HepG2 (cell line): Measurements from ENCODE around the gene HEPACAM. TPM values are rescaled to one million over a fixed set of nuclear protein-coding genes. Genes with fewer than 3 reads are reported as not detected.

Source experiments
- ETV6 ChIP-seq: sonication (generic); formaldehyde crosslinking; conservative IDR thresholded peaks from 2 replicates; pipeline ENCODE4 v1.4.0; 2020; ENCODE audit warnings: missing genetic modification reagents
- FIP1L1 ChIP-seq: fragments of 200-400 bp; formaldehyde crosslinking; IDR thresholded peaks from 2 replicates; pipeline ENCODE4 v1.6.1; 2018; ENCODE audit warnings: low read depth, mild to moderate bottlenecking, low read length, moderate library complexity, borderline replicate concordance; ENCODE audit not compliant: insufficient read depth
- FOXA3 ChIP-seq: IDR thresholded peaks from 2 replicates; pipeline ENCODE4 v1.6.1; 2016; ENCODE audit warnings: missing genetic modification reagents, missing compliant biosample characterization
- FOXK1 ChIP-seq: sonication (generic); formaldehyde crosslinking; IDR thresholded peaks from 2 replicates; pipeline ENCODE4 v1.4.0; 2020; ENCODE audit warnings: low read depth, missing genetic modification reagents, borderline replicate concordance
- FOXO1 ChIP-seq: sonication (generic); formaldehyde crosslinking; IDR thresholded peaks from 2 replicates; pipeline ENCODE4 v1.4.0; 2020; ENCODE audit warnings: missing genetic modification reagents
- FOXP1 ChIP-seq, 2 experiments: fragments of 450-650 bp in 1 of 2; IDR thresholded peaks; 2 replicates each; pipeline ENCODE4 v1.6.1; 2017 to 2018; ENCODE audit warnings: antibody characterized with exemption in 1 of 2
- ISL2 ChIP-seq: sonication (generic); formaldehyde crosslinking; IDR thresholded peaks from 2 replicates; pipeline ENCODE4 v1.5.0; 2020; ENCODE audit warnings: missing genetic modification reagents
- KLF16 ChIP-seq, 2 experiments: sonication (generic) in 1 of 2; formaldehyde crosslinking in 1 of 2; IDR thresholded peaks; 2 replicates each; pipeline versions ENCODE4 v1.6.1 to v1.8.0; 2016 to 2023; ENCODE audit warnings: missing genetic modification reagents in 2 of 2, missing compliant biosample characterization in 1 of 2
- NFKB2 ChIP-seq: sonication (generic); formaldehyde crosslinking; IDR thresholded peaks from 2 replicates; pipeline ENCODE4 v1.4.0; 2020; ENCODE audit warnings: missing genetic modification reagents, borderline replicate concordance
- RBM22 ChIP-seq: fragments of 200-400 bp; formaldehyde crosslinking; optimal IDR thresholded peaks from 2 replicates; pipeline ENCODE3; 2017; ENCODE audit warnings: mild to moderate bottlenecking, low read length, moderate library complexity
- SPEN ChIP-seq: sonication (generic); formaldehyde crosslinking; IDR thresholded peaks from 2 replicates; pipeline ENCODE4 v1.5.1; 2020; ENCODE audit warnings: low read depth, mild to moderate bottlenecking, missing genetic modification reagents
- ZNF234 ChIP-seq: sonication (generic); formaldehyde crosslinking; conservative IDR thresholded peaks from 2 replicates; pipeline ENCODE4 v1.5.1; 2020; ENCODE audit warnings: mild to moderate bottlenecking, missing genetic modification reagents
- ZNF275 ChIP-seq: sonication (generic); formaldehyde crosslinking; IDR thresholded peaks from 2 replicates; pipeline ENCODE4 v1.8.0; 2022; ENCODE audit warnings: missing genetic modification reagents, mild to moderate bottlenecking, inconsistent platforms, borderline replicate concordance
- ZNF441 ChIP-seq: sonication (generic); formaldehyde crosslinking; IDR thresholded peaks from 2 replicates; pipeline ENCODE4 v1.7.0; 2021; ENCODE audit warnings: missing genetic modification reagents, borderline replicate concordance
- ZNF737 ChIP-seq: sonication (generic); formaldehyde crosslinking; IDR thresholded peaks from 2 replicates; pipeline ENCODE4 v1.5.0; 2020; ENCODE audit warnings: missing genetic modification reagents, mild to moderate bottlenecking, borderline replicate concordance
- polyA plus RNA-seq, 8 experiments: library from polyadenylated mRNA; depleted of rRNA in 3 of 8; stranded (reverse) in 7 of 8; unstranded in 1 of 8; fragments of >200 nt; fragmentation: Illumina TruSeq in 4 of 8; extraction: Trizol in 4 of 8; gene quantifications; 2 replicates each; pipeline versions ENCODE4 v1.2.1 to v1.2.3, GENCODE V29; 2011 to 2016; ENCODE audit warnings: low read depth in 4 of 8, missing spikeins in 1 of 8, mixed read lengths in 1 of 8; ENCODE audit not compliant: insufficient read depth in 1 of 8
- total RNA-seq, 5 experiments: library from RNA; depleted of rRNA; stranded (reverse); fragments of >200 nt; fragmentation: Illumina TruSeq; extraction: Trizol; gene quantifications; 2 replicates each; pipeline ENCODE4 v1.2.3, GENCODE V29; 2016; ENCODE audit warnings: low read depth in 1 of 5
- TF ChIP-seq, protein P1 (sequence below): sonication (generic); formaldehyde crosslinking; IDR thresholded peaks from 2 replicates; pipeline ENCODE4 v1.4.0; 2020; ENCODE audit warnings: mild to moderate bottlenecking, missing genetic modification reagents
- TF ChIP-seq, protein P2 (sequence below): sonication (generic); formaldehyde crosslinking; conservative IDR thresholded peaks from 2 replicates; pipeline ENCODE4 v1.5.0; 2020; ENCODE audit warnings: missing genetic modification reagents
- TF ChIP-seq, protein P3 (sequence below): sonication (generic); formaldehyde crosslinking; IDR thresholded peaks from 2 replicates; pipeline ENCODE4 v1.5.1; 2020; ENCODE audit warnings: missing genetic modification reagents, mild to moderate bottlenecking, borderline replicate concordance

Gene HEPACAM
- total and polyA plus RNA-seq, 2 of the 13 experiments (the other 11 are each of a cell fraction or from before 2014, with no cell fraction given): 66.9 to 121 TPM

DNA sequence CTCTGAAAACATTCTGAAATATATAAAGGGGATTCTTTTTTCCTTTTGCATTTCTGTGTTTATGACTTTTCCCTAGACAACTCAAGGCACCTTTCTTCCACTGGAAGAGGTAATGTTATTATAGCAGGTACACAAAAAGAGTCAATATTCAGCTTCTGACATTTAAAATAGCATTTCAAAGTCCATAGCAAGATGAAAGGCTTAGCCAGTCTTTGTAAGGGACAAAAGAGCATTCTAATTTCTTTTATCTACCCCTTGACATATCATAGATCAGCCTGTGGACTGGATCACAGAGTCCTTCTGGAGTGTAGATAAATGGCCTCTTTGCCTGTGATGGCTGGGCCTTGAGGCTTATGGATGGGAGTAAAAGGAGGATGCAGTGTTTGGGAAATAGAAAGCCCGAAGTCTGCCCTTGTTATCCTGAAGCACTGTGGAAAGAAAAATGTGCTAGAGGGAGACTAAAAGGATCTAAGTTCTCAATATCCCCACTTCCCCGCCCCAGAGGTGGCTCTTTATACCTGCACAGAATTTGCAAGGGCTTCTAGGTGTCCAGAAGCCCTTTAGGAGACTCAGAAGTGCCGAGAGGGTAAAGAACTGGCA, 1.6 kb upstream of the HEPACAM start (continued):
- TF ChIP-seq FIP1L1 (no peak), ZNF234 (no peak), KLF16 (CRISPR knock-in tag; IDR thresholded peaks at IDR 0.05) (no peak), ZNF737 (CRISPR knock-in tag) (no peak), RBM22 (no peak), FOXA3 (CRISPR knock-in tag) (peak; percentile 43; the same call in 1 of the 2 replicates), NFKB2 (CRISPR knock-in tag) (no peak), FOXO1 (CRISPR knock-in tag) (no peak; the same call in 1 of the 2 replicates), FOXK1 (CRISPR knock-in tag) (no peak), ZNF441 (CRISPR knock-in tag) (no peak), FOXP1 (IDR thresholded peaks at IDR 0.05) (no peak), FOXP1 (CRISPR knock-in tag; IDR thresholded peaks at IDR 0.05) (peak; percentile 40; the same call in 1 of the 2 replicates), SPEN (CRISPR knock-in tag) (no peak), ZNF275 (CRISPR knock-in tag) (no peak), ETV6 (no peak), ISL2 (CRISPR knock-in tag) (peak; percentile 38; the same call in 1 of the 2 replicates)
- TF ChIP-seq, protein P1, sequence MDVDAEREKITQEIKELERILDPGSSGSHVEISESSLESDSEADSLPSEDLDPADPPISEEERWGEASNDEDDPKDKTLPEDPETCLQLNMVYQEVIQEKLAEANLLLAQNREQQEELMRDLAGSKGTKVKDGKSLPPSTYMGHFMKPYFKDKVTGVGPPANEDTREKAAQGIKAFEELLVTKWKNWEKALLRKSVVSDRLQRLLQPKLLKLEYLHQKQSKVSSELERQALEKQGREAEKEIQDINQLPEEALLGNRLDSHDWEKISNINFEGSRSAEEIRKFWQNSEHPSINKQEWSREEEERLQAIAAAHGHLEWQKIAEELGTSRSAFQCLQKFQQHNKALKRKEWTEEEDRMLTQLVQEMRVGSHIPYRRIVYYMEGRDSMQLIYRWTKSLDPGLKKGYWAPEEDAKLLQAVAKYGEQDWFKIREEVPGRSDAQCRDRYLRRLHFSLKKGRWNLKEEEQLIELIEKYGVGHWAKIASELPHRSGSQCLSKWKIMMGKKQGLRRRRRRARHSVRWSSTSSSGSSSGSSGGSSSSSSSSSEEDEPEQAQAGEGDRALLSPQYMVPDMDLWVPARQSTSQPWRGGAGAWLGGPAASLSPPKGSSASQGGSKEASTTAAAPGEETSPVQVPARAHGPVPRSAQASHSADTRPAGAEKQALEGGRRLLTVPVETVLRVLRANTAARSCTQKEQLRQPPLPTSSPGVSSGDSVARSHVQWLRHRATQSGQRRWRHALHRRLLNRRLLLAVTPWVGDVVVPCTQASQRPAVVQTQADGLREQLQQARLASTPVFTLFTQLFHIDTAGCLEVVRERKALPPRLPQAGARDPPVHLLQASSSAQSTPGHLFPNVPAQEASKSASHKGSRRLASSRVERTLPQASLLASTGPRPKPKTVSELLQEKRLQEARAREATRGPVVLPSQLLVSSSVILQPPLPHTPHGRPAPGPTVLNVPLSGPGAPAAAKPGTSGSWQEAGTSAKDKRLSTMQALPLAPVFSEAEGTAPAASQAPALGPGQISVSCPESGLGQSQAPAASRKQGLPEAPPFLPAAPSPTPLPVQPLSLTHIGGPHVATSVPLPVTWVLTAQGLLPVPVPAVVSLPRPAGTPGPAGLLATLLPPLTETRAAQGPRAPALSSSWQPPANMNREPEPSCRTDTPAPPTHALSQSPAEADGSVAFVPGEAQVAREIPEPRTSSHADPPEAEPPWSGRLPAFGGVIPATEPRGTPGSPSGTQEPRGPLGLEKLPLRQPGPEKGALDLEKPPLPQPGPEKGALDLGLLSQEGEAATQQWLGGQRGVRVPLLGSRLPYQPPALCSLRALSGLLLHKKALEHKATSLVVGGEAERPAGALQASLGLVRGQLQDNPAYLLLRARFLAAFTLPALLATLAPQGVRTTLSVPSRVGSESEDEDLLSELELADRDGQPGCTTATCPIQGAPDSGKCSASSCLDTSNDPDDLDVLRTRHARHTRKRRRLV (CRISPR knock-in tag): no peak
- TF ChIP-seq, protein P2, sequence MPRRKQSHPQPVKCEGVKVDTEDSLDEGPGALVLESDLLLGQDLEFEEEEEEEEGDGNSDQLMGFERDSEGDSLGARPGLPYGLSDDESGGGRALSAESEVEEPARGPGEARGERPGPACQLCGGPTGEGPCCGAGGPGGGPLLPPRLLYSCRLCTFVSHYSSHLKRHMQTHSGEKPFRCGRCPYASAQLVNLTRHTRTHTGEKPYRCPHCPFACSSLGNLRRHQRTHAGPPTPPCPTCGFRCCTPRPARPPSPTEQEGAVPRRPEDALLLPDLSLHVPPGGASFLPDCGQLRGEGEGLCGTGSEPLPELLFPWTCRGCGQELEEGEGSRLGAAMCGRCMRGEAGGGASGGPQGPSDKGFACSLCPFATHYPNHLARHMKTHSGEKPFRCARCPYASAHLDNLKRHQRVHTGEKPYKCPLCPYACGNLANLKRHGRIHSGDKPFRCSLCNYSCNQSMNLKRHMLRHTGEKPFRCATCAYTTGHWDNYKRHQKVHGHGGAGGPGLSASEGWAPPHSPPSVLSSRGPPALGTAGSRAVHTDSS (CRISPR knock-in tag): no peak
- TF ChIP-seq, protein P3, sequence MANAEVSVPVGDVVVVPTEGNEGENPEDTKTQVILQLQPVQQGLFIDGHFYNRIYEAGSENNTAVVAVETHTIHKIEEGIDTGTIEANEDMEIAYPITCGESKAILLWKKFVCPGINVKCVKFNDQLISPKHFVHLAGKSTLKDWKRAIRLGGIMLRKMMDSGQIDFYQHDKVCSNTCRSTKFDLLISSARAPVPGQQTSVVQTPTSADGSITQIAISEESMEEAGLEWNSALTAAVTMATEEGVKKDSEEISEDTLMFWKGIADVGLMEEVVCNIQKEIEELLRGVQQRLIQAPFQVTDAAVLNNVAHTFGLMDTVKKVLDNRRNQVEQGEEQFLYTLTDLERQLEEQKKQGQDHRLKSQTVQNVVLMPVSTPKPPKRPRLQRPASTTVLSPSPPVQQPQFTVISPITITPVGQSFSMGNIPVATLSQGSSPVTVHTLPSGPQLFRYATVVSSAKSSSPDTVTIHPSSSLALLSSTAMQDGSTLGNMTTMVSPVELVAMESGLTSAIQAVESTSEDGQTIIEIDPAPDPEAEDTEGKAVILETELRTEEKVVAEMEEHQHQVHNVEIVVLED (CRISPR knock-in tag): no peak
